ENCODE data around the gene UBTF.

UBTF gene

GRCh38 chr17:44209786-44210341, 9.6 kb downstream of the UBTF start:
- peak; percentile 79 for DNase-seq (ENCODE audit: low spot score)
- in situ Hi-C loops (cut with MboI; ENCODE audit: low pct_unique_long_range_greater_than_20kb, low sequenced_read_pairs, unreplicated experiment), result loop anchor here (25.0 kb wide), 1 partner anchor 302 kb away; the partner anchor contains the start of gene GPATCH8

GRCh38 chr17:44207743-44208142, 11.7 kb downstream of the UBTF start:
- DNase-seq (ENCODE audit: low spot score), result no peak
- TF ChIP-seq, protein P1, sequence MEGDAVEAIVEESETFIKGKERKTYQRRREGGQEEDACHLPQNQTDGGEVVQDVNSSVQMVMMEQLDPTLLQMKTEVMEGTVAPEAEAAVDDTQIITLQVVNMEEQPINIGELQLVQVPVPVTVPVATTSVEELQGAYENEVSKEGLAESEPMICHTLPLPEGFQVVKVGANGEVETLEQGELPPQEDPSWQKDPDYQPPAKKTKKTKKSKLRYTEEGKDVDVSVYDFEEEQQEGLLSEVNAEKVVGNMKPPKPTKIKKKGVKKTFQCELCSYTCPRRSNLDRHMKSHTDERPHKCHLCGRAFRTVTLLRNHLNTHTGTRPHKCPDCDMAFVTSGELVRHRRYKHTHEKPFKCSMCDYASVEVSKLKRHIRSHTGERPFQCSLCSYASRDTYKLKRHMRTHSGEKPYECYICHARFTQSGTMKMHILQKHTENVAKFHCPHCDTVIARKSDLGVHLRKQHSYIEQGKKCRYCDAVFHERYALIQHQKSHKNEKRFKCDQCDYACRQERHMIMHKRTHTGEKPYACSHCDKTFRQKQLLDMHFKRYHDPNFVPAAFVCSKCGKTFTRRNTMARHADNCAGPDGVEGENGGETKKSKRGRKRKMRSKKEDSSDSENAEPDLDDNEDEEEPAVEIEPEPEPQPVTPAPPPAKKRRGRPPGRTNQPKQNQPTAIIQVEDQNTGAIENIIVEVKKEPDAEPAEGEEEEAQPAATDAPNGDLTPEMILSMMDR (IDR thresholded peaks at IDR 0.05; ENCODE audit: extremely low read depth, insufficient read depth, missing control alignments), result no peak
- in situ Hi-C loops (cut with MboI; ENCODE audit: low pct_unique_long_range_greater_than_20kb, low sequenced_read_pairs, unreplicated experiment), result loop anchor here (25.0 kb wide), 1 partner anchor 305 kb away; the partner anchor contains the start of gene GPATCH8

More at GRCh38 chr17:44209786-44210341, 9.6 kb downstream of the UBTF start:
- TF ChIP-seq, protein P1 (IDR thresholded peaks at IDR 0.05; ENCODE audit: extremely low read depth, insufficient read depth, missing control alignments), result no peak

DNA sequence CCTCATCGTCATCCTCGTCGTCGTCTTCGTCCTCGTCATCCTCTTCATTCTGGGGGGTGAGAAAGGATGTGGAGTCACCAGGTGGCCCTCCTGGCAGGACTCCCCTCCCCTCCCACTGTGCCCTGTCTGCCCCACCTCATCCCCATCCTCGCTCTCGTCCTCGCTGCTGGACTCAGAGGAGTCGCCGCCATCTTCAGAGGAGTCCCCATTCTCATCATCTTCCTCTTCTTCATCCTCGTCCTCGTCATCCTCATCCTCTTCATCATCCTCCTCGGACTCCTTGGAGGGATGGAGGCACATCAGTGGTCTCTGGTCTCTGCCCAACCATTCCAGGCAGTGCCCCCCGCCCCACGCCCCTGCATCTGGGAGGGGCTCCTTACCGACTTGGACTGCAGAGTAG, 12.2 kb downstream of the UBTF start:
- TF ChIP-seq, protein P1 (IDR thresholded peaks at IDR 0.05; ENCODE audit: extremely low read depth, insufficient read depth, missing control alignments), result no peak
- no peak for DNase-seq (ENCODE audit: low spot score)
- in situ Hi-C loops (cut with MboI; ENCODE audit: low pct_unique_long_range_greater_than_20kb, low sequenced_read_pairs, unreplicated experiment), result loop anchor here (25.0 kb wide), 1 partner anchor 305 kb away; the partner anchor contains the start of gene GPATCH8

DNA sequence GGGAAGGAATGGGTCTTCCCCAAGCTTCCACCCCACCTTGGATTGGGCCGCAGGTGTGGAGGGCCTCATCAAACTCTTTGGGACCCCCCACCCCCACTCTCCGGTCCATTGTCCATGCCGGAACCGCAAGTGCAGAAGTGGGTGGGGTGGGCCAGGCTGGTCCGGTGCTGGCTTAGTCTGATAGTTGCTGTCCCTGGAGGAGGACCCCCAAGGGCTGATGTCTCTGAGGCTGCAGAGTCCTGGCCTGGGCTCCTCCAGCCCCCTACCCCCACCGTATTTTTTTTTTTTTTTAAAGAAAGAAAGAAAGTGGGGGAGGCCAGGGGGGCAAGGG, 12.7 kb downstream of the UBTF start:
- DNase-seq (ENCODE audit: low spot score), result no peak
- in situ Hi-C loops (cut with MboI; ENCODE audit: low pct_unique_long_range_greater_than_20kb, low sequenced_read_pairs, unreplicated experiment), result loop anchor here (25.0 kb wide), 1 partner anchor 306 kb away; the partner anchor contains the start of gene GPATCH8
- TF ChIP-seq, protein P1 (IDR thresholded peaks at IDR 0.05; ENCODE audit: extremely low read depth, insufficient read depth, missing control alignments), result no peak

DNA sequence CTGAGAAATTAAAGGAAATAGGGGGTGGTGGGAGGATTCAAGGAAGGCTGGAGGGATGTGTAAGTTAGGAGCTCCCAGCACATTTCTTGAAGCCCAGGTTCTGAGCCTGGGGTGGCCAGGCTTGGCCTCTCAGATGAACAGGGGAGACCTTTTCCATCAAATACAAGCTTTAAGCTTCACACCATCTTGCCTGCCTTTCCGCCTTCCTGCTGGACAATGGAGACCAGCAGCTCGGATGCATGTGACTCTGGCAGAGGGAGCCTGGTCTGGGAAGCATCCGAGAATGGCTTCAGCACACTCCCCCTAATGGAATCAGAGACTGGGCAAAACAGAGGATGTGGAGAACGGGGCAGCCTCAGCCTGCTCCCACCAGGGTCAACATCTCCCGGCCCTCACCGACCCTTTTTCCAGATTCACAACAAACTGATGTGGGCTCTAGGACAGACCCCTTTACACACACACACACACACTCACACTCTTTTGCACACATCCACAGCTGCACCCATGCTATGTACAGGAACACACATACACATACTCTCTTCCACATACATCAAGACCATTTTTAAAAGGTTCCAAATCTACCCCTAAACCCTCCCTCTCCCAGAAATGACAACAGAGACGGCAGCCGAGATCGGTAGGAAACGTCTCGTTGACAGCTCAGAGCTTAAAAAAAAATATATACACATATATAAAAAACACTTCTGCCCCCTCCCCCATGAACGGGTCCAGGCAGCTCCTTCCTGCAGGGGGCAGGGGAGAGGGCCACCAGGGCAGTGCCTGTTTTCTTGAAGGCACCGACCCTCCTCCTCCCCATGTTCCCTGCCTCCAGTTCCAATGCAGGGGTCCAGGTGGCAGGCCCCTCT, 13.3 kb downstream of the UBTF start:
- TF ChIP-seq, protein P1 (IDR thresholded peaks at IDR 0.05; ENCODE audit: extremely low read depth, insufficient read depth, missing control alignments), result peak; percentile 7
- no peak for DNase-seq (ENCODE audit: low spot score)
- in situ Hi-C loops (cut with MboI; ENCODE audit: low pct_unique_long_range_greater_than_20kb, low sequenced_read_pairs, unreplicated experiment), result loop anchor here (25.0 kb wide), 1 partner anchor 306 kb away; the partner anchor contains the start of gene GPATCH8

- DNase-seq (ENCODE audit: low spot score), result no peak
- TF ChIP-seq, protein P1 (IDR thresholded peaks at IDR 0.05; ENCODE audit: extremely low read depth, insufficient read depth, missing control alignments), result no peak
- in situ Hi-C loops (cut with MboI; ENCODE audit: low pct_unique_long_range_greater_than_20kb, low sequenced_read_pairs, unreplicated experiment), result loop anchor here (5.0 to 25.0 kb wide), 2 partner anchors 123 to 308 kb away; partner anchors contain the start of gene GPATCH8
Observed at GRCh38 chr17:44204441-44204882, 15.0 kb downstream of the UBTF start.
